WTC11 (cell line): ENCODE results near the gene AKAP9. TPM values are rescaled to one million over a fixed set of nuclear protein-coding genes. Genes with fewer than 3 reads are reported as not detected.

Source experiments
- ATAC-seq: fragments of 200-7000 bp; cut with Tn5 transposase; 2 replicates; pipeline ENCODE4 v1.10.0; 2021; ENCODE audit warnings: mild to moderate bottlenecking, moderate library complexity
- CTCF ChIA-PET: fragments of 300-600 bp; sonication (Branson Sonifier 250); formaldehyde crosslinking; loops from one replicate; lab custom pipeline; 2021; ENCODE audit warnings: antibody characterized with exemption; lab: Charles Lee
- POLR2A ChIA-PET: fragments of 350-600 bp; sonication (Branson Sonifier 250); formaldehyde crosslinking; loops from one replicate; lab custom pipeline; 2021; ENCODE audit warnings: antibody characterized with exemption; lab: Charles Lee
- DNase-seq: peaks from one replicate; pipeline ENCODE4 v3.0.0; 2021; ENCODE audit warnings: low spot score
- H3K27ac Mint-ChIP-seq: 2 replicates; pipeline ENCODE4 v1.8.0; 2021; ENCODE audit warnings: mixed read lengths
- H3K27me3 Mint-ChIP-seq: 2 replicates; pipeline ENCODE4 v1.8.0; 2021; ENCODE audit warnings: low read depth, mild to moderate bottlenecking, moderate library complexity, mixed read lengths
- H3K36me3 Mint-ChIP-seq: 2 replicates; pipeline ENCODE4 v1.8.0; 2021; ENCODE audit warnings: mixed read lengths
- H3K4me1 Mint-ChIP-seq: 2 replicates; pipeline ENCODE4 v1.8.0; 2022; ENCODE audit warnings: mixed read lengths
- H3K4me3 Mint-ChIP-seq: 2 replicates; pipeline ENCODE4 v1.8.0; 2021; ENCODE audit warnings: mild to moderate bottlenecking, moderate library complexity, mixed read lengths
- H3K9me3 Mint-ChIP-seq: 2 replicates; pipeline ENCODE4 v1.8.0; 2021; ENCODE audit warnings: mixed read lengths
- AFF4 ChIP-seq: sonication (generic); formaldehyde crosslinking; IDR thresholded peaks from 2 replicates; pipeline ENCODE4 v1.8.1; 2023; ENCODE audit warnings: mild to moderate bottlenecking, missing genetic modification reagents, borderline replicate concordance
- E2F4 ChIP-seq: sonication (generic); formaldehyde crosslinking; IDR thresholded peaks from 2 replicates; pipeline ENCODE4 v1.8.1; 2022; ENCODE audit warnings: low read depth, mild to moderate bottlenecking, moderate library complexity, missing genetic modification reagents, borderline replicate concordance
- GTF2I ChIP-seq: fragments of 250-450 bp; sonication (Bioruptor Pico); conservative IDR thresholded peaks from 2 replicates; pipeline ENCODE4 v1.4.0; 2021; ENCODE audit warnings: mild to moderate bottlenecking
- HMGXB4 ChIP-seq: sonication (generic); formaldehyde crosslinking; IDR thresholded peaks from 2 replicates; pipeline ENCODE4 v1.8.1; 2023; ENCODE audit warnings: mild to moderate bottlenecking, moderate library complexity, missing genetic modification reagents
- MYBL2 ChIP-seq: sonication (generic); formaldehyde crosslinking; IDR thresholded peaks from 2 replicates; pipeline ENCODE4 v1.8.1; 2023; ENCODE audit warnings: mild to moderate bottlenecking, moderate library complexity, missing genetic modification reagents
- NR3C1 ChIP-seq: sonication (generic); formaldehyde crosslinking; conservative IDR thresholded peaks from 2 replicates; pipeline ENCODE4 v1.8.1; 2023; ENCODE audit warnings: low read depth, mild to moderate bottlenecking, missing genetic modification reagents
- PRDM15 ChIP-seq: sonication (generic); formaldehyde crosslinking; IDR thresholded peaks from 2 replicates; pipeline ENCODE4 v1.8.0; 2022; ENCODE audit warnings: missing genetic modification reagents
- SMAD4 ChIP-seq: sonication (generic); formaldehyde crosslinking; IDR thresholded peaks from 2 replicates; pipeline ENCODE4 v1.8.0; 2022; ENCODE audit warnings: mild to moderate bottlenecking, missing genetic modification reagents
- SOX15 ChIP-seq: fragments of 250-450 bp; sonication (Bioruptor Pico); IDR thresholded peaks from 2 replicates; pipeline ENCODE4 v1.9.0; 2021; ENCODE audit warnings: mild to moderate bottlenecking
- STAT6 ChIP-seq: sonication (generic); formaldehyde crosslinking; conservative IDR thresholded peaks from 2 replicates; pipeline ENCODE4 v1.8.1; 2023; ENCODE audit warnings: mild to moderate bottlenecking, low read depth, missing genetic modification reagents, moderate library complexity
- USF1 ChIP-seq: sonication (generic); formaldehyde crosslinking; IDR thresholded peaks from 2 replicates; pipeline ENCODE4 v1.8.0; 2022; ENCODE audit warnings: mild to moderate bottlenecking, missing genetic modification reagents
- ZNF317 ChIP-seq: sonication (generic); formaldehyde crosslinking; IDR thresholded peaks from 2 replicates; pipeline ENCODE4 v1.8.1; 2023; ENCODE audit warnings: low read depth, mild to moderate bottlenecking, moderate library complexity, missing genetic modification reagents, borderline replicate concordance
- total RNA-seq: library from RNA; stranded (reverse); gene quantifications from 3 replicates; pipeline ENCODE4 v1.2.3, GENCODE V29; 2021

The AKAP9 gene
- total RNA-seq, 1 experiment from 2014 or later = 35.2 TPM

- no peaks in the 10 kb centered on the region for H3K4me1 Mint-ChIP-seq
- H3K27ac Mint-ChIP-seq = no peak overlapping the region
- no peak for DNase-seq
- no peaks in the 10 kb centered on the region for H3K9me3 Mint-ChIP-seq
- no peaks in the 10 kb centered on the region for H3K36me3 Mint-ChIP-seq
- no peak overlapping the region for H3K4me3 Mint-ChIP-seq
- TF ChIP-seq AFF4 (CRISPR knock-in tag) (no peak), E2F4 (CRISPR knock-in tag) (no peak)
- POLR2A ChIA-PET = interaction anchor here (0.7 kb wide), 1 partner anchor 21 kb away, joined by 6 read pairs; no protein-coding TSS in a partner anchor
- no peaks in the 10 kb centered on the region; the same call in 1 of the 2 replicates for H3K27me3 Mint-ChIP-seq
- no peak for ATAC-seq
- CTCF ChIA-PET = interaction anchor here (0.6 kb wide), 1 partner anchor 20 kb away, joined by 4 read pairs; no protein-coding TSS in a partner anchor
These were observed 216.3 kb downstream of the AKAP9 start for GRCh38 chr7:92156990-92157389.

GRCh38 chr7:92158660-92159575 lies 218.3 kb downstream of the AKAP9 start:
- TF ChIP-seq HMGXB4 (CRISPR knock-in tag) (no peak), PRDM15 (no peak), NR3C1 (CRISPR knock-in tag) (no peak), ZNF317 (CRISPR knock-in tag) (no peak), GTF2I (CRISPR knock-in tag) (no peak), USF1 (CRISPR knock-in tag) (no peak), STAT6 (CRISPR knock-in tag) (no peak), MYBL2 (no peak), SOX15 (CRISPR knock-in tag) (no peak), SMAD4 (CRISPR knock-in tag) (no peak)
- Mint-ChIP-seq H3K4me3 (no peak overlapping the region), H3K4me1 (no peaks in the 10 kb centered on the region), H3K27me3 (no peaks in the 10 kb centered on the region; the same call in 1 of the 2 replicates), H3K27ac (no peak overlapping the region), H3K36me3 (no peaks in the 10 kb centered on the region), H3K9me3 (no peaks in the 10 kb centered on the region)
- ChIA-PET CTCF (no interaction called here), POLR2A (interaction anchor here (0.7 kb wide), 1 partner anchor 20 kb away, joined by 4 read pairs; no protein-coding TSS in a partner anchor)
- no peak for ATAC-seq
- DNase-seq = no peak
